ENCODE results near the gene MAML3. TPM values are rescaled to one million over a fixed set of nuclear protein-coding genes. Genes with fewer than 3 reads are reported as not detected.

The MAML3 gene
- total RNA-seq, 1 experiment from 2014 or later, result 12.1 TPM

DNA sequence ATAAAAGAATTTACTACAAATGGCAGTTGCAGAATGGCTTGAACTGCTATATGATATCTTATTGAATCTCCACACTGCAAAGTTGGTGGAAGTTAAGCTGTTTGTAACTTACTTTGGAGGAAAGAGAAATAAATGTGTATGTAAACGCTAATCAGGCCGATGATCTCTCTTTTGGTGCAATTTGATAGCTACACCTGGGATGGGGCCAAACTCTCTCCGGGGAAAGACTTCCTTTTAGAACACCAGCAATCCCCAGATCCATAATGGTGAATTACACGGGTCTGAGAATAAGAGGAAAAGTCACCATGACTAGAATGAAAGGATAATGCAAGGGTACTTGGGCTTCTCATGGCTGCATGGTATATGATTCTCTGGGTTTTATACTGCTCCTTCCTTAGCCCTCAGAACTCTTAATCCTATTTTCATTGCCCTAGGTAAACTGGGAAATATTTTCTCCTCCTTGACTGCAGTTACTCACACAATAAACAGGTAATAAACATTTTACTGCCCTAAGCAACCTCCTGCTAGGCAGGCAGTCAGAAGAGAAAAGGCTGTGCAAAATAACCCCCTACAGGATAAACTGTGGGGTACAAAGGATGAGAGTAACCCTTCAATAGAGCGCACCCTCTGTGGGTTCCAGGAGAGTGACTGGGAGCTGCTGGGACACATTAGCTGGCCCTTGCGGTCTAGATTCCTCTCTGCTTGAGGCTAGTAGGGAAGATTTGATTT, 379.1 kb downstream of the MAML3 start:
- Mint-ChIP-seq H3K4me1 (ENCODE audit: low read depth, unreplicated experiment) (no peaks in the 10 kb centered on the region), H3K27me3 (ENCODE audit: insufficient read depth, unreplicated experiment) (no peaks in the 10 kb centered on the region), H3K9me3 (ENCODE audit: unreplicated experiment) (no peaks in the 10 kb centered on the region), H3K27ac (ENCODE audit: unreplicated experiment) (no peak overlapping the region), H3K36me3 (ENCODE audit: insufficient read depth, unreplicated experiment) (no peaks in the 10 kb centered on the region), H3K4me3 (ENCODE audit: unreplicated experiment) (no peak overlapping the region)
- no peak for DNase-seq
- CTCF ChIA-PET, result no interaction called here
- POLR2A ChIA-PET, result no interaction called here
- no peaks in the 10 kb centered on the region for H3K27me3 ChIP-seq (replicated peaks; ENCODE audit: control insufficient read depth, insufficient read depth, low read length)
- no peak for TF ChIP-seq CTCF (IDR thresholded peaks at IDR 0.05; ENCODE audit: insufficient read depth in 1 of 2, low read depth in 1 of 2, low read length in 1 of 2, severe bottlenecking in 1 of 2, unreplicated experiment in 1 of 2)
- H3K4me1 ChIP-seq, result peaks cover 9% of the 10 kb centered on the region
- intact Hi-C loops (cut with micrococcal nuclease; ENCODE audit: unreplicated experiment), result no loop called here
- BruUV-seq (replicated peaks), result no TSS peak
- no peaks in the 10 kb centered on the region for H3K36me3 ChIP-seq (ENCODE audit: control insufficient read depth, insufficient read depth, low read length)
- no peak overlapping the region for H3K4me3 ChIP-seq (ENCODE audit: low read depth, low read length)
- H3K9me3 ChIP-seq, result no peaks in the 10 kb centered on the region

DNA sequence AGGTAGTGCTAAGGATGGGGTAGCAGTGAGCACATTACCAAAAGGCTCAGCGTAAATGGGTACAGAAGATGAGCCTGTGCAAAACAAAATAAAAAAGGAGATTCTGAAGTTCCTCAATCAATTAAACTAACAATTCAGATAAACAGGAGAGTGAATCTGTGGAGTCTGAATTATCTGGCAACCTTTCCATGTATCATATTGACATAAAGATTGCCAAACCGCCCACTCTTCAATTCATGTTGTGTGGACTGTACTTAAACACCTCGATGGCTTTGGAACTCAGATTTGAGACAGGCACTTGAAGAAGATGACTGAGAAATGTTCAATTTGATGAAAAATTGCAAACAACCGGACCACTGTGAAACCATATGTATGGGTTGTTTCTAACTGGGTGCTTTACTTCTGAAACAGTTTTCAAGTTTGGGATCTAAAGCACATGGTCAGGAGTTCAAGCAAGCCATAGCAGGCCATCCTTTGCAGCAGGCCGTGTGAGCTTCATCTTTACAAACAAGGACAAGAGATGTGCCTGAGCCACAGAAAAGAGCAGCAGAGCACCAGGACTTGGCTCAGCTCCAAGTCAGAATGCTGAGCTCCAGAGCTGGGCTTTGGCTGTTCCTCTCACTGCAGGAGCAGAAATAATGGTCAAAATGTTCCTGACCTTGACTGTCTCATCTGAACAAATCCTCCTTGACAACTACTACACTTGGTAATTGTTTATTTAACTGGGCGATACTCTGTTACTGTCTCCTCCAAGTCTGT, 380.2 kb downstream of the MAML3 start:
- H3K4me3 ChIP-seq (ENCODE audit: low read depth, low read length), result no peak overlapping the region
- intact Hi-C loops (cut with micrococcal nuclease; ENCODE audit: unreplicated experiment), result no loop called here
- H3K4me1 ChIP-seq, result peaks cover 9% of the 10 kb centered on the region
- H3K36me3 ChIP-seq (ENCODE audit: control insufficient read depth, insufficient read depth, low read length), result no peaks in the 10 kb centered on the region
- ChIA-PET POLR2A (no interaction called here), CTCF (no interaction called here)
- no peaks in the 10 kb centered on the region for H3K27me3 ChIP-seq (replicated peaks; ENCODE audit: control insufficient read depth, insufficient read depth, low read length)
- H3K27me3 Mint-ChIP-seq (ENCODE audit: insufficient read depth, unreplicated experiment), result no peaks in the 10 kb centered on the region
- no TSS peak for BruUV-seq (replicated peaks)
- H3K36me3 Mint-ChIP-seq (ENCODE audit: insufficient read depth, unreplicated experiment), result no peaks in the 10 kb centered on the region
- no peak overlapping the region for H3K4me3 Mint-ChIP-seq (ENCODE audit: unreplicated experiment)
- no peaks in the 10 kb centered on the region for H3K9me3 Mint-ChIP-seq (ENCODE audit: unreplicated experiment)
- H3K9me3 ChIP-seq, result no peaks in the 10 kb centered on the region
- H3K4me1 Mint-ChIP-seq (ENCODE audit: low read depth, unreplicated experiment), result no peaks in the 10 kb centered on the region
- no peak for DNase-seq
- TF ChIP-seq CTCF (IDR thresholded peaks at IDR 0.05; ENCODE audit: insufficient read depth in 1 of 2, low read depth in 1 of 2, low read length in 1 of 2, severe bottlenecking in 1 of 2, unreplicated experiment in 1 of 2), result no peak
- no peak overlapping the region for H3K27ac Mint-ChIP-seq (ENCODE audit: unreplicated experiment)

- Mint-ChIP-seq H3K9me3 (ENCODE audit: unreplicated experiment) (no peaks in the 10 kb centered on the region), H3K27me3 (ENCODE audit: insufficient read depth, unreplicated experiment) (no peaks in the 10 kb centered on the region), H3K36me3 (ENCODE audit: insufficient read depth, unreplicated experiment) (no peaks in the 10 kb centered on the region), H3K27ac (ENCODE audit: unreplicated experiment) (no peak overlapping the region), H3K4me1 (ENCODE audit: low read depth, unreplicated experiment) (no peaks in the 10 kb centered on the region), H3K4me3 (ENCODE audit: unreplicated experiment) (no peak overlapping the region)
- TF ChIP-seq CTCF (IDR thresholded peaks at IDR 0.05; ENCODE audit: insufficient read depth in 1 of 2, low read depth in 1 of 2, low read length in 1 of 2, severe bottlenecking in 1 of 2, unreplicated experiment in 1 of 2), result no peak
- no peak overlapping the region for H3K4me3 ChIP-seq (ENCODE audit: low read depth, low read length)
- no peaks in the 10 kb centered on the region for H3K9me3 ChIP-seq
- no peak for DNase-seq
- H3K27me3 ChIP-seq (replicated peaks; ENCODE audit: control insufficient read depth, insufficient read depth, low read length), result no peaks in the 10 kb centered on the region
- H3K36me3 ChIP-seq (ENCODE audit: control insufficient read depth, insufficient read depth, low read length), result no peaks in the 10 kb centered on the region
- ChIA-PET CTCF (interaction anchor here (0.6 kb wide), 1 partner anchor 68 kb away, joined by 3 read pairs; no protein-coding TSS in a partner anchor), POLR2A (no interaction called here)
- BruUV-seq (replicated peaks), result no TSS peak
- intact Hi-C loops (cut with micrococcal nuclease; ENCODE audit: unreplicated experiment), result no loop called here
- H3K4me1 ChIP-seq, result no peaks in the 10 kb centered on the region
Measured at GRCh38 chr4:139770361-139770760, 383.6 kb downstream of the MAML3 start.

Measured in Caco-2 (cell line).